GM13977 (cell line): Measurements from ENCODE around the gene SPTBN2.

Experiments
- DNase-seq: peaks from one replicate; pipeline ENCODE4 v3.0.0; 2012; ENCODE audit warnings: low spot score
- CTCF ChIP-seq: IDR thresholded peaks from 2 replicates; pipeline ENCODE4 v1.5.1; 2012; ENCODE audit warnings: mild to moderate bottlenecking, control low read depth; ENCODE audit not compliant: insufficient read depth; ENCODE audit errors: extremely low read depth, missing control alignments
- in situ Hi-C: fragments of 300-500 bp; cut with MboI; formaldehyde crosslinking; loops from one replicate; pipeline ENCODE4 v1.12.0; 2022; ENCODE audit warnings: low sequenced_read_pairs, low pct_unique_long_range_greater_than_20kb, mixed read lengths, inconsistent platforms; ENCODE audit not compliant: unreplicated experiment

Gene SPTBN2

GRCh38 chr11:66728693-66729385 is at the start of gene SPTBN2:
Gene SPTBN2, minus strand, starts transcription at chr11:66729216. Its CDS starts 7,976 bp downstream, at chr11:66721240.
- in situ Hi-C loops = no loop called here
- no peak for TF ChIP-seq CTCF
- no peak for DNase-seq

- DNase-seq = no peak
- in situ Hi-C loops = no loop called here
- TF ChIP-seq CTCF = no peak
These were observed 39.8 kb upstream of the SPTBN2 start for GRCh38 chr11:66768818-66769217.

- no peak for DNase-seq
- TF ChIP-seq CTCF = no peak
These were observed 39.1 kb upstream of the SPTBN2 start for GRCh38 chr11:66768088-66768521.

GRCh38 chr11:66767666-66768065 is 38.6 kb upstream of the SPTBN2 start:
- TF ChIP-seq CTCF = no peak
- in situ Hi-C loops = no loop called here
- DNase-seq = no peak

More at GRCh38 chr11:66768088-66768521, 39.1 kb upstream of the SPTBN2 start:
- in situ Hi-C loops = no loop called here

- no peak for DNase-seq
- in situ Hi-C loops = no loop called here
- TF ChIP-seq CTCF = no peak
These were observed 37.7 kb upstream of the SPTBN2 start for GRCh38 chr11:66766681-66767080.

- no peak for TF ChIP-seq CTCF
- in situ Hi-C loops = no loop called here
- DNase-seq = no peak
These were observed 33.1 kb upstream of the SPTBN2 start for GRCh38 chr11:66762088-66762487.
